IMR-90 (cell line): Measurements from ENCODE around the gene SPATA31D1. TPM values are rescaled to one million over a fixed set of nuclear protein-coding genes. Genes with fewer than 3 reads are reported as not detected.

ENCODE experiments used
- ATAC-seq: fragments of 200-7000 bp; cut with Tn5 transposase; 2 replicates; pipeline ENCODE4 v1.9.1; 2020; ENCODE audit warnings: low read depth, mild to moderate bottlenecking, moderate library complexity
- BruUV-seq: library from RNA; stranded (reverse); fragments of 400-500 nt; replicated peaks from 2 replicates; lab custom pipeline; 2021; lab: Mats Ljungman, UMichigan
- CTCF ChIA-PET: fragments of 300-600 bp; formaldehyde crosslinking; extraction: SDS; loops from one replicate; lab custom pipeline; 2021; ENCODE audit warnings: antibody characterized with exemption; lab: Yijun Ruan, JAX
- POLR2A ChIA-PET: fragments of 300-600 bp; sonication (Branson Sonifier 250); formaldehyde crosslinking; loops from one replicate; lab custom pipeline; 2022; ENCODE audit warnings: antibody characterized with exemption; ENCODE audit not compliant: unreplicated experiment; lab: Charles Lee
- DNase-seq: peaks from one replicate; pipeline ENCODE4 v3.0.0; 2013
- H2AFZ ChIP-seq: replicated peaks from 2 replicates; pipeline ENCODE3; 2013; ENCODE audit warnings: low read length, mild to moderate bottlenecking; ENCODE audit not compliant: poor library complexity
- H2AK5ac ChIP-seq: 2 replicates; pipeline ENCODE4 v1.6.1; 2013; ENCODE audit warnings: low read depth, low read length, inconsistent platforms
- H2AK9ac ChIP-seq: replicated peaks from 2 replicates; pipeline ENCODE3; 2013; ENCODE audit warnings: mild to moderate bottlenecking, low read depth, low read length, moderate library complexity; ENCODE audit not compliant: poor library complexity
- H2BK120ac ChIP-seq: 2 replicates; pipeline ENCODE4 v1.6.1; 2013; ENCODE audit warnings: low read depth, low read length, inconsistent platforms
- H2BK15ac ChIP-seq: 3 replicates; pipeline ENCODE4 v1.6.1; 2013; ENCODE audit warnings: low read depth, low read length, inconsistent platforms
- H2BK20ac ChIP-seq: 2 replicates; pipeline ENCODE4 v1.6.1; 2013; ENCODE audit warnings: low read depth, mild to moderate bottlenecking, inconsistent platforms, low read length, moderate library complexity
- H2BK5ac ChIP-seq: 2 replicates; pipeline ENCODE4 v1.6.1; 2013; ENCODE audit warnings: mild to moderate bottlenecking, low read depth, low read length, inconsistent platforms; ENCODE audit not compliant: poor library complexity, severe bottlenecking
- H3K14ac ChIP-seq: replicated peaks from 2 replicates; pipeline ENCODE4 v1.6.1; 2013; ENCODE audit warnings: low read depth, low read length, inconsistent platforms
- H3K18ac ChIP-seq: 2 replicates; pipeline ENCODE4 v1.6.1; 2013; ENCODE audit warnings: low read depth, low read length, control low read depth
- H3K23ac ChIP-seq: 2 replicates; pipeline ENCODE4 v1.6.1; 2013; ENCODE audit warnings: low read depth, low read length, inconsistent platforms
- H3K27ac ChIP-seq: 2 replicates; pipeline ENCODE4 v1.5.1; 2013; ENCODE audit warnings: mild to moderate bottlenecking, control low read depth, low read length; ENCODE audit not compliant: insufficient read depth
- H3K27me3 ChIP-seq: 2 replicates; pipeline ENCODE4 v1.6.1; 2013; ENCODE audit warnings: low read length; ENCODE audit not compliant: control insufficient read depth, insufficient read depth
- H3K36me3 ChIP-seq: 2 replicates; pipeline ENCODE4 v1.6.1; 2013; ENCODE audit warnings: low read length, mixed read lengths; ENCODE audit not compliant: control insufficient read depth, insufficient read depth
- H3K4ac ChIP-seq: 2 replicates; pipeline ENCODE4 v1.6.1; 2013; ENCODE audit warnings: low read depth, low read length, inconsistent platforms
- H3K4me1 ChIP-seq: 2 replicates; pipeline ENCODE4 v1.6.1; 2013; ENCODE audit warnings: low read length, mixed read lengths; ENCODE audit not compliant: control insufficient read depth, insufficient read depth
- H3K4me2 ChIP-seq: 2 replicates; pipeline ENCODE4 v1.6.1; 2013; ENCODE audit warnings: low read depth, mild to moderate bottlenecking, control low read depth, low read length, moderate library complexity
- H3K4me3 ChIP-seq: 2 replicates; pipeline ENCODE4 v1.5.1; 2013; ENCODE audit warnings: low read depth, mild to moderate bottlenecking, control low read depth, low read length, moderate library complexity; ENCODE audit not compliant: insufficient read depth
- H3K56ac ChIP-seq: 2 replicates; pipeline ENCODE4 v1.6.1; 2013; ENCODE audit warnings: low read length, inconsistent platforms; ENCODE audit not compliant: insufficient read depth; ENCODE audit errors: extremely low read depth
- H3K79me1 ChIP-seq, 2 experiments: 2 replicates each; pipeline ENCODE4 v1.6.1; 2013; ENCODE audit warnings: low read length in 2 of 2, inconsistent platforms in 1 of 2, low read depth in 1 of 2
- H3K9ac ChIP-seq: 2 replicates; pipeline ENCODE4 v1.6.1; 2013; ENCODE audit warnings: low read depth, low read length, control low read depth
- H3K9me1 ChIP-seq: 2 replicates; pipeline ENCODE4 v1.6.1; 2013; ENCODE audit warnings: low read length, inconsistent platforms; ENCODE audit not compliant: insufficient read depth
- H3K9me3 ChIP-seq: 2 replicates; pipeline ENCODE4 v1.6.1; 2013; ENCODE audit warnings: low read length; ENCODE audit not compliant: control insufficient read depth, insufficient read depth
- H4K20me1 ChIP-seq: 2 replicates; pipeline ENCODE4 v1.6.1; 2013; ENCODE audit warnings: low read length, inconsistent platforms; ENCODE audit not compliant: insufficient read depth
- H4K5ac ChIP-seq: 2 replicates; pipeline ENCODE4 v1.6.1; 2013; ENCODE audit warnings: mild to moderate bottlenecking, low read depth, low read length, control low read depth
- H4K8ac ChIP-seq, 2 experiments: 2 replicates each; pipeline ENCODE4 v1.6.1; 2013; ENCODE audit warnings: low read depth in 2 of 2, low read length in 2 of 2, control low read depth in 1 of 2, inconsistent platforms in 1 of 2
- H4K91ac ChIP-seq: 2 replicates; pipeline ENCODE4 v1.6.1; 2013; ENCODE audit warnings: low read depth, low read length, inconsistent platforms; ENCODE audit not compliant: insufficient read depth
- BHLHE40 ChIP-seq: fragments of 150-350 bp; IDR thresholded peaks from 2 replicates; pipeline ENCODE4 v1.6.1; 2016; ENCODE audit warnings: mild to moderate bottlenecking, low read depth, low read length
- CEBPB ChIP-seq: IDR thresholded peaks from 2 replicates; pipeline ENCODE4 v1.6.1; 2012; ENCODE audit warnings: low read depth, low read length, improper control_type of control experiment
- CHD1 ChIP-seq: IDR thresholded peaks from 2 replicates; pipeline ENCODE4 v1.6.1; 2012; ENCODE audit warnings: low read depth, low read length, improper control_type of control experiment
- CTCF ChIP-seq: conservative IDR thresholded peaks from 2 replicates; pipeline ENCODE4 v1.5.1; 2012; ENCODE audit warnings: mild to moderate bottlenecking, low read depth, low read length, improper control_type of control experiment
- ELK1 ChIP-seq: fragments of 150-350 bp; IDR thresholded peaks from 2 replicates; pipeline ENCODE4 v1.6.1; 2016; ENCODE audit warnings: low read depth, mild to moderate bottlenecking, low read length, moderate library complexity, borderline replicate concordance
- FOS ChIP-seq: fragments of 150-350 bp; IDR thresholded peaks from 2 replicates; pipeline ENCODE4 v1.6.1; 2016; ENCODE audit warnings: low read depth, low read length
- MAFK ChIP-seq: IDR thresholded peaks from 2 replicates; pipeline ENCODE4 v1.6.1; 2012; ENCODE audit warnings: low read depth, low read length, improper control_type of control experiment
- MAZ ChIP-seq: IDR thresholded peaks from 2 replicates; pipeline ENCODE4 v1.6.1; 2012; ENCODE audit warnings: low read depth, mild to moderate bottlenecking, low read length, improper control_type of control experiment, moderate library complexity, borderline replicate concordance
- NFE2L2 ChIP-seq: fragments of 150-350 bp; IDR thresholded peaks from 2 replicates; pipeline ENCODE4 v1.6.1; 2016; ENCODE audit warnings: low read depth, mild to moderate bottlenecking, low read length
- POLR2A ChIP-seq: IDR thresholded peaks from 2 replicates; pipeline ENCODE4 v1.6.1; 2012; ENCODE audit warnings: mild to moderate bottlenecking, low read depth, low read length
- RAD21 ChIP-seq: IDR thresholded peaks from 2 replicates; pipeline ENCODE4 v1.6.1; 2012; ENCODE audit warnings: low read length, improper control_type of control experiment
- RCOR1 ChIP-seq: IDR thresholded peaks from 2 replicates; pipeline ENCODE4 v1.6.1; 2012; ENCODE audit warnings: mild to moderate bottlenecking, low read length, improper control_type of control experiment; ENCODE audit not compliant: insufficient replicate concordance
- RFX5 ChIP-seq: IDR thresholded peaks from 2 replicates; pipeline ENCODE4 v1.8.0; 2012; ENCODE audit warnings: low read depth, mild to moderate bottlenecking, low read length, moderate library complexity
- USF2 ChIP-seq: fragments of 150-350 bp; IDR thresholded peaks from 2 replicates; pipeline ENCODE4 v1.6.1; 2017; ENCODE audit warnings: mild to moderate bottlenecking, antibody characterized with exemption, low read length, low read depth
- WGBS, 2 experiments: methylation state at CpG; one replicate each; pipeline versions ENCODE4 v1.1.5 to v1.1.7; 2013; ENCODE audit warnings: missing lambda C conversion rate in 2 of 2; ENCODE audit not compliant: insufficient read length in 1 of 2; ENCODE audit errors: extremely low coverage in 2 of 2; 5-methylcytosine and 5-hydroxymethylcytosine counted together
- dilution Hi-C: fragments of 300-500 bp; cut with HindIII; formaldehyde crosslinking; loops from one replicate; pipeline ENCODE4 v1.14.3; 2018; ENCODE audit warnings: low sequenced_read_pairs; ENCODE audit not compliant: unreplicated experiment
- in situ Hi-C: fragments of 300-500 bp; cut with MboI; formaldehyde crosslinking; loops from 3 replicates; pipeline ENCODE4 v1.14.3; 2019; ENCODE audit warnings: low sequenced_read_pairs, inconsistent platforms, mixed read lengths
- intact Hi-C: fragments of 100-400 bp; cut with micrococcal nuclease; formaldehyde crosslinking; loops from 2 replicates; pipeline ENCODE4 v1.10.0; 2022
- polyA plus RNA-seq, 3 experiments: library from polyadenylated mRNA; depleted of rRNA; stranded (reverse); fragments of >200 nt; gene quantifications; 2 replicates each; pipeline ENCODE4 v1.2.3, GENCODE V29; 2012; ENCODE audit warnings: low replicate concordance in 1 of 3
- total RNA-seq: library from RNA; depleted of rRNA; stranded (reverse); fragments of >200 nt; gene quantifications from 2 replicates; pipeline ENCODE4 v1.2.3, GENCODE V29; 2012

Gene SPATA31D1
- total and polyA plus RNA-seq, 2 of the 4 experiments (the other 2 are of a cell fraction), result not detected

- H3K23ac ChIP-seq, result no peak overlapping the region
- H2BK120ac ChIP-seq, result no peak overlapping the region
- H3K4me2 ChIP-seq, result no peak overlapping the region
- no peak overlapping the region for H3K4me3 ChIP-seq
- H2AFZ ChIP-seq, result no peak overlapping the region
- ATAC-seq (no peak), DNase-seq (no peak)
- ChIA-PET POLR2A (no interaction called here), CTCF (no interaction called here)
- no peak overlapping the region for H4K5ac ChIP-seq
- intact Hi-C loops (no loop called here), in situ Hi-C loops (no loop called here), dilution Hi-C loops (no loop called here)
- no peak overlapping the region for H2BK5ac ChIP-seq
- no peak overlapping the region for H2BK20ac ChIP-seq
- no peak overlapping the region for H2AK5ac ChIP-seq
- no peak overlapping the region for H3K14ac ChIP-seq
- H3K9ac ChIP-seq, result no peak overlapping the region
- no peaks in the 10 kb centered on the region for H3K36me3 ChIP-seq
- no peak overlapping the region for H2BK15ac ChIP-seq
- H3K4ac ChIP-seq, result no peak overlapping the region
- no peak overlapping the region for H3K56ac ChIP-seq
- H3K9me1 ChIP-seq, result no peaks in the 10 kb centered on the region
- no peak overlapping the region for H4K91ac ChIP-seq
- no peaks in the 10 kb centered on the region for H3K4me1 ChIP-seq
- H3K27me3 ChIP-seq, result peaks cover 15% of the 10 kb centered on the region
- 0 out of 2 replicates have a peak, but pooled peaks cover 2% of the 10 kb centered on the region for H3K9me3 ChIP-seq
- no TSS peak for BruUV-seq
- H3K27ac ChIP-seq, result no peak overlapping the region
- no peak overlapping the region for H4K8ac ChIP-seq
- no peaks in the 10 kb centered on the region for H4K20me1 ChIP-seq
- no peaks in the 10 kb centered on the region for H3K79me1 ChIP-seq
- TF ChIP-seq POLR2A (no peak), NFE2L2 (no peak), RCOR1 (no peak), ELK1 (no peak), MAZ (no peak), USF2 (no peak), BHLHE40 (no peak), RAD21 (no peak), MAFK (no peak), CTCF (no peak), CEBPB (no peak), CHD1 (no peak), FOS (no peak), RFX5 (no peak)
- no peak overlapping the region for H2AK9ac ChIP-seq
- H3K18ac ChIP-seq, result no peak overlapping the region
- 88% methylated on average over 3 of the region's 5 CpGs; no CpG with 5 or more reads in 1 of the 2 experiments for WGBS, 2 experiments
Measured at GRCh38 chr9:81993656-81994055, 5.1 kb downstream of the SPATA31D1 start.
